SK-N-SH (cell line): ENCODE data around the gene TMOD3. TPM values are rescaled to one million over a fixed set of nuclear protein-coding genes. Genes with fewer than 3 reads are reported as not detected.
A peak's percentile ranks its signal among the peaks of the same experiment; 100 is the strongest.

ENCODE experiments used
- CTCF ChIA-PET: fragments of 300-600, 350-600 bp; formaldehyde crosslinking; extraction: SDS; loops from one replicate; lab custom pipeline; 2021; lab: Yijun Ruan, JAX
- POLR2A ChIA-PET: fragments of 350-600 bp; sonication (Branson Sonifier 250); formaldehyde crosslinking; extraction: SDS; loops from one replicate; lab custom pipeline; 2020; ENCODE audit warnings: antibody characterized with exemption, inconsistent platforms; lab: Yijun Ruan, JAX
- DNase-seq: peaks from one replicate; pipeline ENCODE4 v3.0.0; 2012
- H2AFZ ChIP-seq: fragments of 200-600 bp; sonication (generic); 2 replicates; pipeline ENCODE4 v1.8.1; 2016; ENCODE audit warnings: antibody characterized with exemption, mild to moderate bottlenecking, low read depth
- H3F3A ChIP-seq: fragments of 200-600 bp; sonication (generic); replicated peaks from 2 replicates; pipeline ENCODE3; 2016; ENCODE audit warnings: antibody characterized with exemption, mild to moderate bottlenecking; ENCODE audit not compliant: insufficient read depth
- H3K27ac ChIP-seq, 2 experiments: fragments of 200-500 bp in 1 of 2; fragments of 200-600 bp in 1 of 2; sonication (Bioruptor generic) in 1 of 2; sonication (generic), shearing (Covaris generic) in 1 of 2; 2 replicates each; pipeline versions ENCODE4 v1.5.1 to v1.6.1; 2014 to 2016; ENCODE audit warnings: low read depth in 2 of 2, inconsistent platforms in 1 of 2, low read length in 1 of 2, mild to moderate bottlenecking in 1 of 2, mixed read lengths in 1 of 2
- H3K27me3 ChIP-seq: fragments of 200-600 bp; sonication (generic), shearing (Covaris generic); 2 replicates; pipeline ENCODE4 v1.6.1; 2016; ENCODE audit warnings: mixed run types; ENCODE audit not compliant: insufficient read depth
- H3K36me3 ChIP-seq, 2 experiments: fragments of 200-500 bp in 1 of 2; fragments of 200-600 bp in 1 of 2; sonication (Bioruptor generic) in 1 of 2; sonication (generic) in 1 of 2; replicated peaks in 1 of 2; 2 replicates each; pipeline versions ENCODE3 to v1.5.1; 2014 to 2016; ENCODE audit warnings: low read length in 1 of 2, mild to moderate bottlenecking in 1 of 2; ENCODE audit not compliant: insufficient read depth in 2 of 2, control insufficient read depth in 1 of 2
- H3K4me1 ChIP-seq, 2 experiments: fragments of 200-500 bp in 1 of 2; fragments of 200-600 bp in 1 of 2; sonication (Bioruptor generic) in 1 of 2; sonication (generic), shearing (Covaris generic) in 1 of 2; 2 replicates each; pipeline versions ENCODE4 v1.5.1 to v1.6.1; 2014 to 2016; ENCODE audit warnings: low read depth in 1 of 2, low read length in 1 of 2, mixed run types in 1 of 2; ENCODE audit not compliant: insufficient read depth in 2 of 2, control insufficient read depth in 1 of 2
- H3K4me2 ChIP-seq: fragments of 200-600 bp; sonication (generic), shearing (Covaris generic); 2 replicates; pipeline ENCODE4 v1.6.1; 2017; ENCODE audit warnings: mixed run types
- H3K4me3 ChIP-seq, 2 experiments: fragments of 200-500 bp in 1 of 2; fragments of 200-600 bp in 1 of 2; sonication (Bioruptor generic) in 1 of 2; sonication (generic), shearing (Covaris generic) in 1 of 2; 2 replicates each; pipeline versions ENCODE4 v1.5.1 to v1.8.1; 2014 to 2016; ENCODE audit warnings: low read depth in 2 of 2, inconsistent platforms in 1 of 2, low read length in 1 of 2, mild to moderate bottlenecking in 1 of 2, mixed read lengths in 1 of 2, moderate library complexity in 1 of 2
- H3K79me2 ChIP-seq: fragments of 200-600 bp; sonication (generic); 2 replicates; pipeline ENCODE4 v1.8.1; 2017; ENCODE audit warnings: mild to moderate bottlenecking; ENCODE audit not compliant: insufficient read depth
- H3K9ac ChIP-seq: fragments of 200-600 bp; sonication (generic); 2 replicates; pipeline ENCODE4 v1.6.1; 2017; ENCODE audit warnings: mixed run types
- H3K9me2 ChIP-seq: fragments of 200-600 bp; sonication (generic); 2 replicates; pipeline ENCODE4 v1.6.1; 2017; ENCODE audit warnings: mixed run types
- H3K9me3 ChIP-seq: fragments of 200-600 bp; sonication (generic); 2 replicates; pipeline ENCODE4 v1.6.1; 2017; ENCODE audit warnings: mixed run types, mild to moderate bottlenecking, moderate library complexity
- H4K20me1 ChIP-seq: fragments of 200-600 bp; sonication (generic); 2 replicates; pipeline ENCODE4 v1.6.1; 2017; ENCODE audit warnings: mild to moderate bottlenecking, mixed run types; ENCODE audit not compliant: insufficient read depth
- CHD2 ChIP-seq: fragments of 150-350 bp; IDR thresholded peaks from 2 replicates; pipeline ENCODE4 v1.6.1; 2018; ENCODE audit warnings: low read length; ENCODE audit not compliant: partially characterized antibody
- ELF1 ChIP-seq: IDR thresholded peaks from 2 replicates; pipeline ENCODE4 v1.4.0; 2012
- EP300 ChIP-seq, 2 experiments: IDR thresholded peaks; 2 replicates each; pipeline versions ENCODE4 v1.4.0 to v1.6.1; 2012; ENCODE audit warnings: borderline replicate concordance in 1 of 2, low read depth in 1 of 2, low read length in 1 of 2
- EZH2phosphoT487 ChIP-seq: fragments of 200-600 bp; sonication (generic); IDR thresholded peaks from 2 replicates; pipeline ENCODE4 v1.6.1; 2017; ENCODE audit warnings: low read depth, mixed run types, mild to moderate bottlenecking, antibody characterized with exemption, moderate library complexity, borderline replicate concordance
- GABPA ChIP-seq: IDR thresholded peaks from 2 replicates; pipeline ENCODE4 v1.4.0; 2012; ENCODE audit warnings: low read depth, mild to moderate bottlenecking
- IRF3 ChIP-seq: fragments of 150-350 bp; IDR thresholded peaks from 2 replicates; pipeline ENCODE4 v1.6.1; 2016; ENCODE audit warnings: mild to moderate bottlenecking, low read depth, low read length
- JUND ChIP-seq: IDR thresholded peaks from 2 replicates; pipeline ENCODE4 v1.4.0; 2012
- NFIC ChIP-seq: IDR thresholded peaks from 2 replicates; pipeline ENCODE4 v1.4.0; 2012; ENCODE audit warnings: borderline replicate concordance
- POLR2AphosphoS5 ChIP-seq: IDR thresholded peaks from 2 replicates; pipeline ENCODE4 v1.6.1; 2012; ENCODE audit warnings: low read depth, low read length
- REST ChIP-seq: IDR thresholded peaks from 2 replicates; pipeline ENCODE4 v1.6.1; 2012; ENCODE audit warnings: mild to moderate bottlenecking, low read depth, low read length, moderate library complexity
- RXRA ChIP-seq: IDR thresholded peaks from 2 replicates; pipeline ENCODE4 v1.4.0; 2012; ENCODE audit warnings: low read depth, mild to moderate bottlenecking, borderline replicate concordance
- TAF1 ChIP-seq: IDR thresholded peaks from 2 replicates; pipeline ENCODE4 v1.6.1; 2012; ENCODE audit warnings: low read depth, mild to moderate bottlenecking, low read length, moderate library complexity, borderline replicate concordance
- TEAD4 ChIP-seq: IDR thresholded peaks from 2 replicates; pipeline ENCODE4 v1.4.0; 2012; ENCODE audit warnings: mild to moderate bottlenecking, borderline replicate concordance; ENCODE audit not compliant: insufficient read depth
- USF1 ChIP-seq: IDR thresholded peaks from 2 replicates; pipeline ENCODE4 v1.4.0; 2012; ENCODE audit warnings: low read depth, borderline replicate concordance
- WGBS: methylation state at CpG from one replicate; pipeline ENCODE4 v1.1.6; 2017; ENCODE audit warnings: low lambda C conversion rate; 5-methylcytosine and 5-hydroxymethylcytosine counted together
- polyA plus RNA-seq, 3 experiments: library from polyadenylated mRNA; depleted of rRNA; stranded (reverse); fragments of >200 nt; gene quantifications; 2 replicates each; pipeline ENCODE4 v1.2.3, GENCODE V29; 2012
- TF ChIP-seq, protein P1 (sequence below): IDR thresholded peaks from 2 replicates; pipeline ENCODE4 v1.4.0; 2012; ENCODE audit warnings: low read depth

TMOD3 gene
- polyA plus RNA-seq, 1 of the 3 experiments (the other 2 are of a cell fraction) = 6.0 TPM

DNA sequence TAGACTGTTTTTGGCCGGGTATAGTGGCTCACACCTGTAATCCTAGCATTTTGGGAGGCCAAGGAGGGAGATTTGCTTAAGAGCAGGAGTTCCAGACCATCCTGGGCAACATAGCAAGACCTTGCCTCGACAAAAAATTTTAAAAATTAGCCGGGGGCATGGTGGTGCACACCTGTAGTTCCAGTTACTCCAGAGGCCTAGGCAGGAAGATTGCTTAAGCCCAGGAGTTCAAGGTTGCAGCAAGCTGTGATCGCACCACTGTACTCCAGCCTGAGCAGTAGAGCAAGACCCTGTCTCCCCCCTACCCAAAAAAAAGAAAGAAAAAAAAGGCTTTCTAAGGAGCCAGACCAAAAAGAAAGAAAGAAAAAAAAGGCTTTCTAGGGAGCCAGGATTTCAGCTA is 36.7 kb downstream of the TMOD3 start:
- no peak for TF ChIP-seq POLR2AphosphoS5
- TF ChIP-seq, protein P1, sequence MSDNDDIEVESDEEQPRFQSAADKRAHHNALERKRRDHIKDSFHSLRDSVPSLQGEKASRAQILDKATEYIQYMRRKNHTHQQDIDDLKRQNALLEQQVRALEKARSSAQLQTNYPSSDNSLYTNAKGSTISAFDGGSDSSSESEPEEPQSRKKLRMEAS = no peak
- TF ChIP-seq GABPA = no peak
- no peak for TF ChIP-seq EP300 (IDR thresholded peaks at IDR 0.05; ENCODE audit: borderline replicate concordance in 1 of 2, low read depth in 1 of 2, low read length in 1 of 2)
- TF ChIP-seq NFIC = no peak
- no peak for TF ChIP-seq USF1
- no peak for TF ChIP-seq REST
- no peak for TF ChIP-seq TAF1
- no peak for TF ChIP-seq RXRA
- TF ChIP-seq TEAD4 = no peak
- TF ChIP-seq EZH2phosphoT487 = no peak
- TF ChIP-seq JUND = no peak
- no peak overlapping the region for H3K4me2 ChIP-seq
- H3K79me2 ChIP-seq = peaks cover 86% of the 10 kb centered on the region
- H3F3A ChIP-seq = peaks cover 19% of the 10 kb centered on the region
- H3K27ac ChIP-seq = no peak overlapping the region
- peaks cover 22 to 46% of the 10 kb centered on the region in 2 experiments for H3K36me3 ChIP-seq
- H3K4me3 ChIP-seq = no peak overlapping the region
- ChIA-PET POLR2A (no interaction called here), CTCF (interaction anchor here (1.1 to 1.4 kb wide), 2 partner anchors 64 to 216 kb away, joined by 3 to 4 read pairs; no protein-coding TSS in a partner anchor)
- peaks cover 7% of the 10 kb centered on the region; the same call in 1 of the 2 replicates for H4K20me1 ChIP-seq
- no peaks in the 10 kb centered on the region for H3K27me3 ChIP-seq
- peaks cover 10 to 31% of the 10 kb centered on the region in 2 experiments for H3K4me1 ChIP-seq
- H2AFZ ChIP-seq = no peak overlapping the region
- no peak overlapping the region for H3K9ac ChIP-seq
- WGBS = 86% methylated on average over 4 of the region's 4 CpGs
- no peaks in the 10 kb centered on the region for H3K9me3 ChIP-seq
- no peak for DNase-seq
- H3K9me2 ChIP-seq = no peaks in the 10 kb centered on the region

GRCh38 chr15:51866751-51867150 is 37.3 kb downstream of the TMOD3 start:
- 83% methylated on average over 1 of the region's 1 CpG for WGBS
- H3K9me2 ChIP-seq = no peaks in the 10 kb centered on the region
- ChIA-PET POLR2A (no interaction called here), CTCF (interaction anchor here (1.1 to 1.4 kb wide), 2 partner anchors 22 to 217 kb away, joined by 4 read pairs; no protein-coding TSS in a partner anchor)
- H3K27ac ChIP-seq = peak overlapping the region in 1 of 2 experiments; percentile 17; a peak in 1 of 4 replicates
- no peak overlapping the region for H3K4me3 ChIP-seq
- H3K9me3 ChIP-seq = no peaks in the 10 kb centered on the region
- no peak overlapping the region for H2AFZ ChIP-seq
- H4K20me1 ChIP-seq = peaks cover 4% of the 10 kb centered on the region; the same call in 1 of the 2 replicates
- no peak overlapping the region for H3K4me2 ChIP-seq
- H3K36me3 ChIP-seq = peaks cover 22 to 52% of the 10 kb centered on the region in 2 experiments
- TF ChIP-seq TEAD4 (no peak), GABPA (no peak), CHD2 (no peak), USF1 (no peak), IRF3 (no peak), POLR2AphosphoS5 (no peak), JUND (no peak), ELF1 (no peak)
- TF ChIP-seq, protein P1 = no peak
- H3K9ac ChIP-seq = no peak overlapping the region
- peaks cover 10 to 31% of the 10 kb centered on the region in 2 experiments for H3K4me1 ChIP-seq
- H3K79me2 ChIP-seq = peaks cover 85% of the 10 kb centered on the region
- peaks cover 19% of the 10 kb centered on the region for H3F3A ChIP-seq
- H3K27me3 ChIP-seq = no peaks in the 10 kb centered on the region
- no peak for DNase-seq
